Neural cell (in vitro differentiated cells): ENCODE results near the gene IFRD2. TPM values are rescaled to one million over a fixed set of nuclear protein-coding genes. Genes with fewer than 3 reads are reported as not detected.

ENCODE experiments used
- H2AFZ ChIP-seq: fragments of 200-600, 300-800 bp; sonication (generic), shearing (Covaris generic); 2 replicates; pipeline ENCODE4 v1.6.0; 2014; ENCODE audit warnings: low read depth, mild to moderate bottlenecking, antibody characterized with exemption, low read length, moderate library complexity
- H3F3A ChIP-seq: fragments of 200-600 bp; shearing (Covaris generic); 2 replicates; pipeline ENCODE4 v1.6.1; 2016; ENCODE audit warnings: mild to moderate bottlenecking, moderate library complexity, mixed read lengths, antibody characterized with exemption, low read length; ENCODE audit not compliant: insufficient read depth, poor library complexity, severe bottlenecking
- H3K27ac ChIP-seq: fragments of 200-600, 300-800 bp; sonication (generic), shearing (Covaris generic); 2 replicates; pipeline ENCODE4 v1.5.1; 2014; ENCODE audit warnings: mild to moderate bottlenecking, low read length, moderate library complexity
- H3K27me3 ChIP-seq: fragments of 300-800, 200-600 bp; sonication (generic), shearing (Covaris generic); 2 replicates; pipeline ENCODE4 v1.6.0; 2014; ENCODE audit warnings: mild to moderate bottlenecking, low read depth, low read length, moderate library complexity; ENCODE audit not compliant: insufficient read depth
- H3K36me3 ChIP-seq: fragments of 300-800, 200-600 bp; sonication (generic), shearing (Covaris generic); 2 replicates; pipeline ENCODE4 v1.5.1; 2014; ENCODE audit warnings: mild to moderate bottlenecking, antibody characterized with exemption, low read length, moderate library complexity; ENCODE audit not compliant: insufficient read depth
- H3K4me2 ChIP-seq: fragments of 300-800, 200-600 bp; sonication (generic), shearing (Covaris generic); 2 replicates; pipeline ENCODE4 v1.6.0; 2014; ENCODE audit warnings: mild to moderate bottlenecking, low read length
- H3K4me3 ChIP-seq: fragments of 300-800, 200-600 bp; sonication (generic), shearing (Covaris generic); 2 replicates; pipeline ENCODE4 v1.5.1; 2014; ENCODE audit warnings: mild to moderate bottlenecking, low read length, moderate library complexity
- H3K79me2 ChIP-seq: fragments of 200-600 bp; shearing (Covaris generic); replicated peaks from 2 replicates; pipeline ENCODE4 v1.6.0; 2014; ENCODE audit warnings: mild to moderate bottlenecking, low read length, moderate library complexity; ENCODE audit not compliant: insufficient read depth
- H3K9ac ChIP-seq: fragments of 300-800, 200-600 bp; sonication (generic), shearing (Covaris generic); 2 replicates; pipeline ENCODE4 v1.6.1; 2016; ENCODE audit warnings: mild to moderate bottlenecking, low read length, mixed read lengths
- H3K9me2 ChIP-seq: fragments of 200-600 bp; shearing (Covaris generic); 2 replicates; pipeline ENCODE4 v1.6.1; 2016; ENCODE audit warnings: mild to moderate bottlenecking, low read length, mixed read lengths; ENCODE audit not compliant: insufficient read depth
- H3K9me3 ChIP-seq: fragments of 200-600, 300-800 bp; sonication (generic), shearing (Covaris generic); 2 replicates; pipeline ENCODE4 v1.6.1; 2016; ENCODE audit warnings: mild to moderate bottlenecking, mixed run types, low read length, moderate library complexity, mixed read lengths
- H4K20me1 ChIP-seq: fragments of 200-600 bp; shearing (Covaris generic); 2 replicates; pipeline ENCODE4 v1.6.1; 2016; ENCODE audit warnings: mild to moderate bottlenecking, mixed run types; ENCODE audit not compliant: insufficient read depth
- CTCF ChIP-seq: fragments of 450-650 bp; IDR thresholded peaks from 2 replicates; pipeline ENCODE4 v1.5.1; 2014; ENCODE audit warnings: antibody characterized with exemption, mild to moderate bottlenecking, moderate library complexity; ENCODE audit not compliant: poor library complexity, severe bottlenecking
- EP300 ChIP-seq: fragments of 450-650 bp; conservative IDR thresholded peaks from 2 replicates; pipeline ENCODE4 v1.6.1; 2014; ENCODE audit warnings: antibody characterized with exemption, mild to moderate bottlenecking, moderate library complexity; ENCODE audit not compliant: poor library complexity, severe bottlenecking
- EZH2 ChIP-seq: fragments of 200-600, 300-800 bp; shearing (Covaris generic), sonication (generic); IDR thresholded peaks from 2 replicates; pipeline ENCODE4 v1.6.1; 2014; ENCODE audit warnings: antibody characterized with exemption, low read length, borderline replicate concordance, mild to moderate bottlenecking; ENCODE audit not compliant: insufficient read depth, poor library complexity, severe bottlenecking
- MXI1 ChIP-seq: fragments of 450-650 bp; conservative IDR thresholded peaks from 2 replicates; pipeline ENCODE4 v1.6.1; 2014; ENCODE audit warnings: antibody characterized with exemption, mild to moderate bottlenecking; ENCODE audit not compliant: poor library complexity, severe bottlenecking
- POLR2AphosphoS5 ChIP-seq: IDR thresholded peaks from 2 replicates; pipeline ENCODE4 v1.6.1; 2012
- RAD21 ChIP-seq: fragments of 450-650 bp; conservative IDR thresholded peaks from 2 replicates; pipeline ENCODE4 v1.6.1; 2014; ENCODE audit warnings: antibody characterized with exemption, mild to moderate bottlenecking, moderate library complexity
- REST ChIP-seq: IDR thresholded peaks from 2 replicates; pipeline ENCODE4 v1.6.1; 2012; ENCODE audit warnings: borderline replicate concordance
- SMC3 ChIP-seq: fragments of 450-650 bp; conservative IDR thresholded peaks from 2 replicates; pipeline ENCODE4 v1.6.1; 2014; ENCODE audit warnings: antibody characterized with exemption, mild to moderate bottlenecking, moderate library complexity; ENCODE audit not compliant: poor library complexity
- TAF1 ChIP-seq: IDR thresholded peaks from 2 replicates; pipeline ENCODE4 v1.6.1; 2012; ENCODE audit warnings: low read depth
- polyA plus RNA-seq: library from polyadenylated mRNA; depleted of rRNA; stranded (reverse); fragments of >200 nt; gene quantifications from 2 replicates; pipeline ENCODE4 v1.2.3, GENCODE V29; 2014

The IFRD2 gene
- polyA plus RNA-seq, 1 donor from 2014 or later, result 41.8 TPM

GRCh38 chr3:50317300-50317699, 25.1 kb upstream of the IFRD2 start:
- peak overlapping the region; percentile 93 for H3K4me3 ChIP-seq
- H3K79me2 ChIP-seq, result peaks cover 23% of the 10 kb centered on the region
- H3K36me3 ChIP-seq, result no peaks in the 10 kb centered on the region
- H3K9me2 ChIP-seq, result no peaks in the 10 kb centered on the region
- no peaks in the 10 kb centered on the region for H3K27me3 ChIP-seq
- H4K20me1 ChIP-seq, result no peaks in the 10 kb centered on the region
- no peak overlapping the region for H3K9ac ChIP-seq
- H2AFZ ChIP-seq, result no peak overlapping the region
- H3K4me2 ChIP-seq, result no peak overlapping the region
- H3F3A ChIP-seq, result no peaks in the 10 kb centered on the region
- no peak overlapping the region for H3K27ac ChIP-seq
- H3K9me3 ChIP-seq, result no peaks in the 10 kb centered on the region
- TF ChIP-seq REST (no peak), EP300 (no peak), SMC3 (no peak), CTCF (no peak), EZH2 (no peak), POLR2AphosphoS5 (no peak), TAF1 (no peak), RAD21 (no peak), MXI1 (no peak)

GRCh38 chr3:50316657-50317242, 24.5 kb upstream of the IFRD2 start:
- Histone ChIP-seq H3K9ac (no peak overlapping the region), H3F3A (no peaks in the 10 kb centered on the region), H3K36me3 (no peaks in the 10 kb centered on the region), H2AFZ (no peak overlapping the region), H3K27ac (no peak overlapping the region), H3K4me2 (no peak overlapping the region), H3K79me2 (peaks cover 23% of the 10 kb centered on the region), H3K27me3 (no peaks in the 10 kb centered on the region), H3K9me3 (no peaks in the 10 kb centered on the region), H4K20me1 (no peaks in the 10 kb centered on the region), H3K9me2 (no peaks in the 10 kb centered on the region), H3K4me3 (no peak overlapping the region)
- TF ChIP-seq POLR2AphosphoS5, result no peak
- no peak for TF ChIP-seq CTCF
- TF ChIP-seq REST, result no peak
- no peak for TF ChIP-seq MXI1
- no peak for TF ChIP-seq TAF1
- TF ChIP-seq EZH2, result no peak
- no peak for TF ChIP-seq SMC3
- TF ChIP-seq EP300, result no peak
- no peak for TF ChIP-seq RAD21
